IPS-18a (cell line): Measurements from ENCODE around the gene IL2RG.

Experiments used
- H3K27ac ChIP-seq: one replicate; pipeline ENCODE4 v1.5.1; 2013; ENCODE audit warnings: low read length
- H3K27me3 ChIP-seq: one replicate; pipeline ENCODE4 v1.6.1; 2013; ENCODE audit warnings: mild to moderate bottlenecking, low read length; ENCODE audit not compliant: control insufficient read depth, insufficient read depth
- H3K36me3 ChIP-seq: one replicate; pipeline ENCODE4 v1.6.1; 2013; ENCODE audit warnings: low read depth, low read length; ENCODE audit not compliant: control insufficient read depth
- H3K4me1 ChIP-seq: one replicate; pipeline ENCODE4 v1.6.1; 2013; ENCODE audit warnings: low read depth, low read length; ENCODE audit not compliant: control insufficient read depth
- H3K4me3 ChIP-seq: one replicate; pipeline ENCODE4 v1.5.1; 2013; ENCODE audit warnings: low read length
- H3K9ac ChIP-seq: one replicate; pipeline ENCODE4 v1.6.1; 2013; ENCODE audit warnings: mild to moderate bottlenecking, low read length, moderate library complexity
- H3K9me3 ChIP-seq: one replicate; pipeline ENCODE4 v1.6.1; 2013; ENCODE audit warnings: low read depth, low read length; ENCODE audit not compliant: control insufficient read depth

Gene IL2RG

DNA sequence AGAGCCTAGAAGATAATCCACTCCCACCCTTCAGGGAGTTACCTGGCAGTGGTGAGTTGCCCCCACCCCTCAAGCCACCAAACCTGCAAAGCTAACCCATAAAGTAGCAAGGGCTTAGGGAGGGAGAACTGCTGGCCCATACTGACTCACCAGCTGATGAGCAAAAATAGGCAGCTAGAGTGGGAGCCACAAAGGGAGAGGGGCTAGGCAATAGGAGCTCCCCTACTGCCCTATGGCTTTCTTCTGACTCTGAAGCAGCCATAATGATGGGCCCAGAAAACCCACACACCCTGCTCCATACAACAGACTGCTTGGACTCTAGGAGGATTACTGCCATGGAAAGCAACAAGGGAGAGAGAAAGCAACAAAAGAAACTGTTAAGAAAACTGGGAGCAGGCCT, 51.2 kb downstream of the IL2RG start:
- H3K36me3 ChIP-seq = peaks cover 22% of the 10 kb centered on the region
- H3K4me3 ChIP-seq = no peak overlapping the region
- H3K27me3 ChIP-seq = no peaks in the 10 kb centered on the region
- no peaks in the 10 kb centered on the region for H3K4me1 ChIP-seq
- no peak overlapping the region for H3K9ac ChIP-seq
- peaks cover 11% of the 10 kb centered on the region for H3K9me3 ChIP-seq
- no peak overlapping the region for H3K27ac ChIP-seq

DNA sequence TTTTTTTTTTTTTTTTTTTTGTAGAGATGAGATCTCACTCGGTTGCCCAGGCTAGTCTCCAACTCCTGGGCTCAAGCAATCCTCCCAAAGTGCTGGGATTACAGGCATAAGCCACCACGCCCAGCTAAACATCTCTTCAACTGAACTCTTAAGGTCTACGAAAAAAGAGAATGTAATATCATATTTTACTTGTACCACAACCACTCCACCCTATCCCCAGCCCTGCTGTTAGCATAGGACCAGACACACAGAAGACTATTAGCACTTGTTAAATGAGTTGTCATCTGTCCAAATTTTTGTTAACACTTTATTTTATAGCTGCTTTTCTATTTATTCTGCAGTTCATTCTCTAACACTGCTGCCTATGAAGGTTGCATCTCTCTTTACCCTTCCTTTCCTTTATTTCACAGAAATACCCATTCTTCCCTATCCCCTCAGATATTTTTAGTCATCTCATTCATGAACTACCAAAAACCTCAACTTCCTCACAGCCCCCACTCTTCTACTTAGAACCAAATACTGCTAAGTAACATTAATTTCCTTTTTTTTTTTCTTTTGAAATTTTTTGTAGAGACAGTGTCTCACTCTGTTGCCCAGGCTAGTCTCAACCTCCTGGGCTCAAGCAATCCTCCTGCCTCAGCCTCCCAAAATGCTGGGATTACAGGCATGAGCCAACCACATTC, 53.4 kb downstream of the IL2RG start:
- Histone ChIP-seq H3K27ac (no peak overlapping the region), H3K4me3 (no peak overlapping the region), H3K4me1 (no peaks in the 10 kb centered on the region), H3K27me3 (no peaks in the 10 kb centered on the region), H3K9me3 (peaks cover 16% of the 10 kb centered on the region), H3K9ac (no peak overlapping the region), H3K36me3 (peaks cover 22% of the 10 kb centered on the region)
